HCT116 (cell line): Measurements from ENCODE around the gene ANAPC2. TPM values are rescaled to one million over a fixed set of nuclear protein-coding genes. Genes with fewer than 3 reads are reported as not detected.

Experiments used
- ATAC-seq: fragments of 200-7000 bp; cut with Tn5 transposase; 2 replicates; pipeline ENCODE4 v1.9.1; 2020; ENCODE audit warnings: mild to moderate bottlenecking, moderate library complexity
- BruUV-seq: library from RNA; stranded (reverse); fragments of 400-500 nt; replicated peaks from 2 replicates; lab custom pipeline; 2021; lab: Mats Ljungman, UMichigan
- CTCF ChIA-PET: fragments of 300-600 bp; sonication (Branson Sonifier 250); formaldehyde crosslinking; loops from one replicate; lab custom pipeline; 2021; ENCODE audit warnings: antibody characterized with exemption; lab: Charles Lee
- POLR2A ChIA-PET: fragments of 300-600, 350-600 bp; sonication (Branson Sonifier 250); formaldehyde crosslinking; loops from one replicate; lab custom pipeline; 2021; ENCODE audit warnings: antibody characterized with exemption; lab: Charles Lee
- RAD21 ChIA-PET, 2 experiments: fragments of 300-600 bp; sonication (Branson Sonifier 250); formaldehyde crosslinking; loops; one replicate each; lab custom pipeline; 2023; ENCODE audit warnings: low total read pairs in 2 of 2; ENCODE audit not compliant: uncharacterized antibody in 2 of 2, unreplicated experiment in 2 of 2, low non-redundant PET in 1 of 2; lab: Charles Lee
- DNase-seq: peaks from one replicate; pipeline ENCODE4 v3.0.0-alpha.2; 2010; ENCODE audit warnings: low read depth, low spot score
- H2AFZ ChIP-seq: fragments of 200-600 bp; shearing (Covaris generic), sonication (generic); 2 replicates; pipeline ENCODE4 v1.6.1; 2017; ENCODE audit warnings: low read depth, mixed run types, mixed read lengths, antibody characterized with exemption, low read length; ENCODE audit not compliant: poor library complexity, severe bottlenecking
- H3K27ac ChIP-seq: 2 replicates; pipeline ENCODE4 v1.5.1; 2012; ENCODE audit warnings: low read depth, low read length
- H3K27me3 ChIP-seq: fragments of 200-600 bp; sonication (generic); 2 replicates; pipeline ENCODE4 v1.6.1; 2016; ENCODE audit warnings: mixed run types, low read length, mixed read lengths; ENCODE audit not compliant: insufficient read depth
- H3K36me3 ChIP-seq, 2 experiments: fragments of 200-500 bp in 1 of 2; fragments of 200-600 bp in 1 of 2; sonication (Bioruptor generic) in 1 of 2; sonication (generic) in 1 of 2; 2 replicates each; pipeline versions ENCODE4 v1.5.1 to v1.6.1; 2014 to 2016; ENCODE audit warnings: low read length in 2 of 2, inconsistent platforms in 1 of 2, mixed read lengths in 1 of 2, mixed run types in 1 of 2; ENCODE audit not compliant: insufficient read depth in 2 of 2, control insufficient read depth in 1 of 2
- H3K4me1 ChIP-seq, 2 experiments: fragments of 200-600 bp in 1 of 2; sonication (generic) in 1 of 2; 2 replicates each; pipeline versions ENCODE4 v1.5.1 to v1.6.1; 2012 to 2017; ENCODE audit warnings: low read length in 2 of 2, inconsistent platforms in 1 of 2, mild to moderate bottlenecking in 1 of 2, mixed read lengths in 1 of 2, mixed run types in 1 of 2, moderate library complexity in 1 of 2; ENCODE audit not compliant: insufficient read depth in 2 of 2, control insufficient read depth in 1 of 2
- H3K4me2 ChIP-seq: fragments of 200-600 bp; sonication (generic); 2 replicates; pipeline ENCODE4 v1.6.1; 2017; ENCODE audit warnings: mixed run types, low read length, mixed read lengths
- H3K4me3 ChIP-seq, 2 experiments: fragments of 200-600 bp in 1 of 2; sonication (generic) in 1 of 2; replicated peaks in 1 of 2; 2 replicates each; pipeline ENCODE4 v1.5.1; 2011 to 2016; ENCODE audit warnings: low read length in 2 of 2, control low read depth in 1 of 2, low read depth in 1 of 2, mild to moderate bottlenecking in 1 of 2, mixed read lengths in 1 of 2, mixed run types in 1 of 2
- H3K79me2 ChIP-seq: fragments of 200-600 bp; sonication (generic); 2 replicates; pipeline ENCODE4 v1.6.1; 2017; ENCODE audit warnings: mild to moderate bottlenecking, mixed run types, low read length, moderate library complexity, mixed read lengths; ENCODE audit not compliant: insufficient read depth
- H3K9ac ChIP-seq: fragments of 200-600 bp; sonication (generic); 2 replicates; pipeline ENCODE4 v1.6.1; 2016; ENCODE audit warnings: low read length, mixed read lengths
- H3K9me2 ChIP-seq: fragments of 200-600 bp; sonication (generic), shearing (Covaris generic); 2 replicates; pipeline ENCODE4 v1.6.1; 2017; ENCODE audit warnings: mixed run types, mild to moderate bottlenecking, moderate library complexity; ENCODE audit not compliant: insufficient read depth
- H3K9me3 ChIP-seq, 2 experiments: fragments of 200-500 bp in 1 of 2; fragments of 200-600 bp in 1 of 2; sonication (Bioruptor generic) in 1 of 2; sonication (generic) in 1 of 2; 2 replicates each; pipeline ENCODE4 v1.6.1; 2014 to 2017; ENCODE audit warnings: low read length in 2 of 2, mixed read lengths in 2 of 2, inconsistent platforms in 1 of 2, low read depth in 1 of 2, mild to moderate bottlenecking in 1 of 2, mixed run types in 1 of 2, moderate library complexity in 1 of 2; ENCODE audit not compliant: control insufficient read depth in 1 of 2, insufficient read depth in 1 of 2
- H4K20me1 ChIP-seq: fragments of 200-600 bp; sonication (generic), shearing (Covaris generic); 2 replicates; pipeline ENCODE4 v1.6.1; 2017; ENCODE audit warnings: mixed run types, mild to moderate bottlenecking, moderate library complexity; ENCODE audit not compliant: insufficient read depth
- EZH2 ChIP-seq: fragments of 200-600 bp; sonication (generic); IDR thresholded peaks from 2 replicates; pipeline ENCODE4 v1.6.1; 2017; ENCODE audit warnings: antibody characterized with exemption, mixed run types
- EZH2phosphoT487 ChIP-seq: fragments of 200-600 bp; IDR thresholded peaks from 2 replicates; pipeline ENCODE4 v1.6.1; 2018; ENCODE audit warnings: antibody characterized with exemption, borderline replicate concordance
- JUND ChIP-seq: IDR thresholded peaks from 2 replicates; pipeline ENCODE4 v1.6.1; 2012
- MAX ChIP-seq: IDR thresholded peaks from 2 replicates; pipeline ENCODE4 v1.6.1; 2012
- POLR2AphosphoS5 ChIP-seq: IDR thresholded peaks from 2 replicates; pipeline ENCODE4 v1.6.1; 2011; ENCODE audit warnings: mild to moderate bottlenecking, low read depth, low read length, moderate library complexity
- RAD21 ChIP-seq: IDR thresholded peaks from 2 replicates; pipeline ENCODE4 v1.6.1; 2012; ENCODE audit warnings: low read depth, mild to moderate bottlenecking
- REST ChIP-seq: IDR thresholded peaks from 2 replicates; pipeline ENCODE4 v1.6.1; 2012; ENCODE audit warnings: low read depth
- SIN3A ChIP-seq: IDR thresholded peaks from 2 replicates; pipeline ENCODE4 v1.6.1; 2012; ENCODE audit warnings: low read depth
- SP1 ChIP-seq: IDR thresholded peaks from 2 replicates; pipeline ENCODE4 v1.6.1; 2012; ENCODE audit warnings: low read depth
- YY1 ChIP-seq: IDR thresholded peaks from 2 replicates; pipeline ENCODE4 v1.6.1; 2011; ENCODE audit warnings: low read length, low read depth, moderate library complexity, mild to moderate bottlenecking; ENCODE audit not compliant: insufficient replicate concordance; ENCODE audit errors: extremely low read depth
- ZFX ChIP-seq: fragments of 450-650 bp; IDR thresholded peaks from 2 replicates; pipeline ENCODE4 v1.6.1; 2017
- intact Hi-C: fragments of 100-400 bp; cut with micrococcal nuclease; formaldehyde crosslinking; loops from 2 replicates; pipeline ENCODE4 v1.10.0; 2022
- total RNA-seq: library from RNA; stranded (reverse); gene quantifications from one replicate; pipeline ENCODE4 v1.2.1, GENCODE V29; 2021; ENCODE audit not compliant: unreplicated experiment
- TF ChIP-seq, protein P1 (sequence below), 3 experiments: fragments of 200-600 bp in 1 of 3; sonication (generic) in 1 of 3; IDR thresholded peaks in 2 of 3; conservative IDR thresholded peaks in 1 of 3; 2 replicates each; pipeline ENCODE4 v1.5.1; 2012 to 2017; ENCODE audit warnings: low read depth in 2 of 3, low read length in 2 of 3, antibody characterized with exemption in 1 of 3, borderline replicate concordance in 1 of 3, control low read depth in 1 of 3, mild to moderate bottlenecking in 1 of 3, mixed read lengths in 1 of 3, mixed run types in 1 of 3, moderate library complexity in 1 of 3; ENCODE audit not compliant: insufficient read depth in 1 of 3
- TF ChIP-seq, protein P2 (sequence below): IDR thresholded peaks from 2 replicates; pipeline ENCODE4 v1.6.1; 2012

ANAPC2 gene
- total RNA-seq, 1 experiment from 2014 or later: 75.5 TPM

DNA sequence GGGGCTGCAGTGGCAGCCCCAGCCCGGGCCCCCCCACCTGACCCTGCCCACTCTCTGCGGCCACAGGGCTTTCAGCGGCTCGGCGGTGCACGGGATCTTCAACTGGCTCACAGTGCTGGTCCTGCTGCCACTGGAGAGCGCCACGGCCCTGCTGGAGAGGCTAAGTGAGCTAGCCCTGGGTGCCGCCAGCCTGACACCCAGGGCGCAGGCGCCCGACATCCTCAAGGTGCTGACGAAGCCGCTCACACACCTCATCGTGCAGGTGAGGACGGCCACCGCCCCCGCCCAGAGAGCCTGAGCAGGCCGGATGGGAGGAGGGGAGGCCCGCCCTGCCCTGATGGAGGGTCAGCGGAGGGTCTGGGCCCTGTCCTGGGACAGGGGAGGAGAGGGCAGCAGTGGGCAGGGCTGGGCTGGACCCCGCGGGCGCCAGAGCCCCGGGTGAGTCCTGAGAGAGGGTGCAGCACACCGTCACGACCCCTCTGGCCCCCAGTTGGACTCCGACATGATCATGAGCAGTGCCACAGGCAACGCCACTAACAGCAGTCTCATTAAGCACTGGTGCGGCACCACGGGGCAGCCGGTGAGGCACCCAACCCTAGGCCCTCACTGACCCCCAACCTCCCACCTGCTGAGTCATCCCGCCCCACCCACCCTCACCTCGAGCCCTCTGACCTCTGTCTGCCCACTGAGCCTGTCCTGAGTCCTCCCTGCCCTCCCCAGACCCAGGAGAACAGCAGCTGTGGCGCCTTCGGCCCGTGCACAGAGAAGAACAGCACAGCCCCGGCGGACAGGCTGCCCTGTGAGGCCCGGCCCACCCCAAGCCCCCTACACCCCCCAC, 45.0 kb upstream of the ANAPC2 start:
- ChIA-PET RAD21 (no interaction called here), POLR2A (no interaction called here), CTCF (no interaction called here)
- Histone ChIP-seq H3K27me3 (no peaks in the 10 kb centered on the region), H3K27ac (no peak overlapping the region), H3K4me2 (no peak overlapping the region), H4K20me1 (no peaks in the 10 kb centered on the region), H3K9ac (no peak overlapping the region), H3K9me2 (no peaks in the 10 kb centered on the region), H3K36me3 (no peaks in the 10 kb centered on the region), H3K4me3 (no peak overlapping the region), H3K9me3 (no peaks in the 10 kb centered on the region), H2AFZ (no peak overlapping the region), H3K4me1 (peaks cover 23 to 38% of the 10 kb centered on the region in 2 experiments), H3K79me2 (no peaks in the 10 kb centered on the region; the same call in 1 of the 2 replicates)
- no TSS peak for BruUV-seq
- intact Hi-C loops: no loop called here
- TF ChIP-seq REST (no peak), POLR2AphosphoS5 (no peak), SP1 (no peak), SIN3A (no peak)
- no peak for ATAC-seq
- no peak for DNase-seq

DNA sequence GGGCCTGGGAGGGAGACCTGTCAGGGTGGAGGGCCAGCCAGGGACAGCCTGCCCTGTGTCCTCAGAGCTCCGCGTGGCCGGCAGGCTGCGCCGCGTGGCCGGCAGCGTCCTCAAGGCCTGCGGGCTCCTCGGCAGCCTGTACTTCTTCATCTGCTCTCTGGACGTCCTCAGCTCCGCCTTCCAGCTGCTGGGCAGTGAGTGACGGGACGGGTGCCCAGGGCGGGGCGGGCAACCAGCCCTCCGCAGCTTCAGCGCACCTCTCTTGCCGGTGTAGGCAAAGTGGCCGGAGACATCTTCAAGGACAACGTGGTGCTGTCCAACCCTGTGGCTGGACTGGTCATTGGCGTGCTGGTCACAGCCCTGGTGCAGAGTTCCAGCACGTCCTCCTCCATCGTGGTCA, 44.1 kb upstream of the ANAPC2 start:
- Histone ChIP-seq H3K79me2 (no peaks in the 10 kb centered on the region), H3K36me3 (no peaks in the 10 kb centered on the region), H3K27ac (no peak overlapping the region), H4K20me1 (no peaks in the 10 kb centered on the region), H3K4me2 (no peak overlapping the region), H3K9me3 (no peaks in the 10 kb centered on the region), H3K4me3 (no peak overlapping the region), H2AFZ (no peak overlapping the region), H3K9me2 (no peaks in the 10 kb centered on the region), H3K27me3 (no peaks in the 10 kb centered on the region), H3K4me1 (peaks cover 20 to 37% of the 10 kb centered on the region in 2 experiments), H3K9ac (no peak overlapping the region)
- BruUV-seq: no TSS peak
- intact Hi-C loops: no loop called here
- ChIA-PET CTCF (no interaction called here), RAD21 (no interaction called here), POLR2A (no interaction called here)
- ATAC-seq: no peak
- no peak for DNase-seq
- TF ChIP-seq YY1 (no peak), RAD21 (no peak), ZFX (no peak), MAX (no peak), SP1 (no peak), JUND (no peak), EZH2phosphoT487 (no peak), EZH2 (no peak)
- TF ChIP-seq, protein P1, sequence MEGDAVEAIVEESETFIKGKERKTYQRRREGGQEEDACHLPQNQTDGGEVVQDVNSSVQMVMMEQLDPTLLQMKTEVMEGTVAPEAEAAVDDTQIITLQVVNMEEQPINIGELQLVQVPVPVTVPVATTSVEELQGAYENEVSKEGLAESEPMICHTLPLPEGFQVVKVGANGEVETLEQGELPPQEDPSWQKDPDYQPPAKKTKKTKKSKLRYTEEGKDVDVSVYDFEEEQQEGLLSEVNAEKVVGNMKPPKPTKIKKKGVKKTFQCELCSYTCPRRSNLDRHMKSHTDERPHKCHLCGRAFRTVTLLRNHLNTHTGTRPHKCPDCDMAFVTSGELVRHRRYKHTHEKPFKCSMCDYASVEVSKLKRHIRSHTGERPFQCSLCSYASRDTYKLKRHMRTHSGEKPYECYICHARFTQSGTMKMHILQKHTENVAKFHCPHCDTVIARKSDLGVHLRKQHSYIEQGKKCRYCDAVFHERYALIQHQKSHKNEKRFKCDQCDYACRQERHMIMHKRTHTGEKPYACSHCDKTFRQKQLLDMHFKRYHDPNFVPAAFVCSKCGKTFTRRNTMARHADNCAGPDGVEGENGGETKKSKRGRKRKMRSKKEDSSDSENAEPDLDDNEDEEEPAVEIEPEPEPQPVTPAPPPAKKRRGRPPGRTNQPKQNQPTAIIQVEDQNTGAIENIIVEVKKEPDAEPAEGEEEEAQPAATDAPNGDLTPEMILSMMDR (IDR thresholded peaks at IDR 0.05 in 2 of 3, conservative IDR thresholded peaks at IDR 0.05 in 1 of 3; ENCODE audit: borderline replicate concordance in 1 of 3, insufficient read depth in 1 of 3, low read depth in 2 of 3, low read length in 2 of 3): no peak
- TF ChIP-seq, protein P2, sequence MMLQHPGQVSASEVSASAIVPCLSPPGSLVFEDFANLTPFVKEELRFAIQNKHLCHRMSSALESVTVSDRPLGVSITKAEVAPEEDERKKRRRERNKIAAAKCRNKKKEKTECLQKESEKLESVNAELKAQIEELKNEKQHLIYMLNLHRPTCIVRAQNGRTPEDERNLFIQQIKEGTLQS: no peak
